ENCODE data around the gene PDE8A. TPM values are rescaled to one million over a fixed set of nuclear protein-coding genes. Genes with fewer than 3 reads are reported as not detected.

PDE8A gene
- total RNA-seq, 1 experiment from 2014 or later, result 40.0 TPM

GRCh38 chr15:85008474-85009260 lies 27.0 kb downstream of the PDE8A start:
- no peaks in the 10 kb centered on the region for H3K36me3 ChIP-seq (ENCODE audit: control insufficient read depth, insufficient read depth, low read length)
- H3K27ac ChIP-seq (ENCODE audit: low read length), result no peak overlapping the region
- in situ Hi-C loops (cut with HindIII; ENCODE audit: low pct_unique_long_range_greater_than_20kb, low sequenced_read_pairs) (no loop called here), intact Hi-C loops (cut with micrococcal nuclease; ENCODE audit: unreplicated experiment) (no loop called here)
- TF ChIP-seq SIN3A (IDR thresholded peaks at IDR 0.05; ENCODE audit: borderline replicate concordance, insufficient read depth, low read depth, low read length) (no peak), REST (IDR thresholded peaks at IDR 0.05; ENCODE audit: insufficient read depth in 1 of 2, low read depth in 2 of 2, low read length in 1 of 2) (no peak), TCF7L2 (IDR thresholded peaks at IDR 0.05; ENCODE audit: low read depth, low read length) (no peak), POLR2AphosphoS5 (IDR thresholded peaks at IDR 0.05; ENCODE audit: low read depth, low read length) (no peak), CTCF (IDR thresholded peaks at IDR 0.05) (no peak)
- H3K4me1 ChIP-seq (ENCODE audit: control insufficient read depth, insufficient read depth, low read length), result no peaks in the 10 kb centered on the region; the same call in 1 of the 2 replicates
- ATAC-seq (no peak), DNase-seq (ENCODE audit: low read depth, low spot score) (no peak)
- ChIA-PET CTCF (no interaction called here), POLR2A (no interaction called here)
- H3K27me3 ChIP-seq (ENCODE audit: control insufficient read depth, insufficient read depth, low read length), result no peaks in the 10 kb centered on the region
- H3K4me3 ChIP-seq (ENCODE audit: low read depth in 2 of 2, low read length in 2 of 2), result no peak overlapping the region
- peaks cover 3% of the 10 kb centered on the region; the same call in 1 of the 2 replicates for H3K9me3 ChIP-seq (ENCODE audit: control insufficient read depth, insufficient read depth, low read depth, low read length)
- no TSS peak for BruUV-seq (replicated peaks)

GRCh38 chr15:85009435-85009834 lies 27.8 kb downstream of the PDE8A start:
- intact Hi-C loops (cut with micrococcal nuclease; ENCODE audit: unreplicated experiment), result no loop called here
- no peaks in the 10 kb centered on the region; the same call in 1 of the 2 replicates for H3K4me1 ChIP-seq (ENCODE audit: control insufficient read depth, insufficient read depth, low read length)

More at GRCh38 chr15:85009435-85009834, 27.8 kb downstream of the PDE8A start:
- ATAC-seq (no peak), DNase-seq (ENCODE audit: low read depth, low spot score) (no peak)
- no peak overlapping the region for H3K4me3 ChIP-seq (ENCODE audit: low read depth in 2 of 2, low read length in 2 of 2)
- CTCF ChIA-PET, result no interaction called here
- no peak overlapping the region for H3K27ac ChIP-seq (ENCODE audit: low read length)
- H3K9me3 ChIP-seq (ENCODE audit: control insufficient read depth, insufficient read depth, low read depth, low read length), result peaks cover 3% of the 10 kb centered on the region; the same call in 1 of the 2 replicates
- POLR2A ChIA-PET, result no interaction called here
- no peaks in the 10 kb centered on the region for H3K36me3 ChIP-seq (ENCODE audit: control insufficient read depth, insufficient read depth, low read length)
- no peak for TF ChIP-seq CTCF (IDR thresholded peaks at IDR 0.05)
- no peak for TF ChIP-seq TCF7L2 (IDR thresholded peaks at IDR 0.05; ENCODE audit: low read depth, low read length)
- TF ChIP-seq REST (IDR thresholded peaks at IDR 0.05; ENCODE audit: insufficient read depth in 1 of 2, low read depth in 2 of 2, low read length in 1 of 2), result no peak
- no peak for TF ChIP-seq SIN3A (IDR thresholded peaks at IDR 0.05; ENCODE audit: borderline replicate concordance, insufficient read depth, low read depth, low read length)
- TF ChIP-seq POLR2AphosphoS5 (IDR thresholded peaks at IDR 0.05; ENCODE audit: low read depth, low read length), result no peak
- BruUV-seq (replicated peaks), result no TSS peak
- no peaks in the 10 kb centered on the region for H3K27me3 ChIP-seq (ENCODE audit: control insufficient read depth, insufficient read depth, low read length)
- in situ Hi-C loops (cut with HindIII; ENCODE audit: low pct_unique_long_range_greater_than_20kb, low sequenced_read_pairs), result no loop called here
